Stimulated activated naive CD4-positive, alpha-beta T cell (primary cell): ENCODE results near the gene MRFAP1.
"Not testable (repeated sequence)": the region's sequence is repeated elsewhere in the genome, so short reads cannot be mapped to it uniquely, and the experiment has no call there.

Experiments
- DNase-seq, 6 experiments: peaks; one replicate each; lab custom pipeline; 2025; lab: John Stamatoyannopoulos, UW

MRFAP1 gene

DNA sequence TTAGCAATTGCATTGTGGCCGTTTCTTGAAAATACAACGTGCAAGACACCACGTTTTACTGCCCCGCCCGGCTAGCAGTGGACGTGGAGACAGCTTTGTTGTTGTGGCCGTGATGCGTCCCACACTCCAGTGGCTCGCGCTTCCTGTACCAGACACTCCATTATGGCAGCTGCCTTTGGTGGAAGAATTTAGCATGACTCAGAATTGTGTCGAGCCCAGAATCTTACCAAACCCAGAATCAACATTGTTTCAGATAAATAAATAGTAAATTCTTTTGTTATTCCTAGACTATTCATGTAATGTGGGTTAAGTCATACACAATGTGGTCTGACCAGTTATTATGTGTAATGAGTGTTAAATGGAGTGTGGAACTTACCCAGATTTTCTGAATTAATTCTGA is 27.9 kb downstream of the MRFAP1 start:
- DNase-seq, result no peak

DNA sequence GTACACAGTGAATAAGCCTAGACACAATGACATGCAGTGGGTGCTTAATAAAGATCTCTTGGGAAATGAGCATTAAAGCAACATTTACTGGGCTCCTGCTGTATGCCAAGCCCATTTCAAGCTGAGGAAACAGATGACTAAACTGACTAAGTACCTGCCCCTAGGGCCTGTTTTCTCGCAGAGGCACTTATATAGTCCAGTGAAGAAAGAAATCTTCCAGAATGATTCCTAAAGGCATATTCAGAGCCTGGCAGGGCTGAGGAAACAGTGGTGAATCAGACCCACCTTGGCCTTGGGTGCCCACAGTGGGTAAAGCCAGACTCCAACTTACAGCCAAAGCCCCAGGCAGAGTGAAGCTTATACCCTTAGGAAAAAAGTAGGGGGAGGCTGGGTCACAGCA is 31.2 kb downstream of the MRFAP1 start:
- DNase-seq, result no peak

GRCh38 chr4:6672131-6672530 is 31.6 kb downstream of the MRFAP1 start:
- no peak for DNase-seq

DNA sequence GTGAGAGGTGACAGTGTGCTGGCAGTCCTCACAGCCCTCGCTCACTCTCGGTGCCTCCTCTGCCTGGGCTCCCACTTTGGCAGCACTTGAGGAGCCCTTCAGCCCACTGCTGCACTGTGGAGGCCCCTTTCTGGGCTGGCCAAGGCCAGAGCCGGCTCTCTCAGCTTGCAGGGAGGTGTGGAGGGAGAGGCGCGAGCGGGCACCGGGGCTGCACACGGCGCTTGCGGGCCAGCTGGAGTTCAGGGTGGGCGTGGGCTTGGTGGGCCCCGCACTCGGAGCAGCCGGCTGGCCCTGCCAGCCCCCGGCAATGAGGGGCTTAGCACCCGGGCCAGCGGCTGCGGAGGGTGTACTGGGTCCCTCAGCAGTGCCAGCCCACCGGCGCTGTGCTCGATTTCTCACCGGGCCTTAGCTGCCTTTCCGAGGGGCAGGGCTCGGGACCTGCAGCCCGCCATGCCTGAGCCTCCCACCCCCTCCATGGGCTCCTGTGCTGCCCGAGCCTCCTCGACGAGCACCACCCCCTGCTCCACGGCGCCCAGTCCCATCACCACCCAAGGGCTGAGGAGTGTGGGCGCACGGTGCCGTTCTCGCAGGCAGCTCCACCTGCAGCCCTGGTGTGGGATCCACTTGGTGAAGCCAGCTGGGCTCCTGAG is 32.2 kb downstream of the MRFAP1 start:
- not testable (repeated sequence) for DNase-seq

DNA sequence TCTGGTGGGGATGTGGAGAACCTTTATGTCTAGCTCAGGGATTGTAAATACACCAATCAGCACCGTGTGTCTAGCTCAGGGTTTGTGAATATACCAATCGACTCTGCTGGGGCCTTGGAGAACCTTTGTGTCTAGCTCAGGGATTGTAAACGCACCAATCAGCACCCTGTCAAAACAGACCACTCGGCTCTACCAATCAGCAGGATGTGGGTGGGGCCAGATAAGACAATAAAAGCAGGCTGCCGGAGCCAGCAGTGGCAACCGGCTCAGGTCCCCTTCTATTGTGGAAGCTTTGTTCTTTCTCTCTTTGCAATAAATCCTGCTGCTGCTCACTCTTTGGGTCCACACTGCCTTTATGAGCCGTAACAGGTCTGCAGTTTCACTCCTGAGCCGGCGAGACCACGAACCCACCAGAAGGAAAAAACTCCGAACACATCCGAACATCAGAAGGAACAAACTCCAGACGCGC is 32.7 kb downstream of the MRFAP1 start:
- DNase-seq, result peak in 4 of 6 experiments; percentile 61 to 83 (median 66)

DNA sequence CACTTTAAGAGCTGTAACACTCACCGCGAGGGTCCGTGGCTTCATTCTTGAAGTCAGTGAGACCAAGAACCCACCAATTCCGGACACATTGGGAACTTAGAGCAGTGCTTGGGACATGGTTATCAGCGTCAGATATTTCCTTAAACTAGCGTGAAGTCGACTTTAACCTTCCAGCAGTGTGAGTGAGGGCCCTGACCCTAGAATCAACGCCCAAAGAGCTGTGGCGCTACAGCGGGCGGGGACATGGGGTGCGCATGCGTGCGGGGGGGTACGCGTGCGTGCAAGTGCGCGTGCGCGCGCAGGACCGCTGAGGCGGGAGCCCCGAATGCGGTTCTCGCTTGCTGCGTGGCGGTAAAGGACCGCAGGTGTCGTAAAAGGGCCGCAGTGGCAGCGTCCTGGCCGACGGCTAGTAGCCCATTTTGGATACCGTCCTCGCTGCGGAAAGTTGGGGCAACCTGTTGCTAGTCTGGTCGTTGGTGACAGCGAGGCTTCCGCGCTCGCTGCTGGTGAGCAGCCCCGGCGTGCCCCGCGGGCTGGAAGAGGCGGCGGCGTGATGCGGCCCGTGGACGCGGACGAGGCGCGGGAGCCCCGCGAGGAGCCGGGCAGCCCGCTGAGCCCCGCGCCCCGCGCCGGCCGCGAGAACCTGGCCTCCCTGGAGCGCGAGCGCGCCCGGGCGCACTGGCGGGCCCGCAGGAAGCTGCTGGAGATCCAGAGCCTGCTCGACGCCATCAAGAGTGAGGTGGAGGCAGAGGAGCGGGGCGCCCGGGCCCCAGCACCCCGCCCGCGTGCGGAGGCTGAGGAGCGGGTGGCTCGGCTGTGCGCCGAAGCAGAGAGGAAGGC is 33.4 kb downstream of the MRFAP1 start:
- DNase-seq, result peak; percentile 90 to 95 (median 93)

DNA sequence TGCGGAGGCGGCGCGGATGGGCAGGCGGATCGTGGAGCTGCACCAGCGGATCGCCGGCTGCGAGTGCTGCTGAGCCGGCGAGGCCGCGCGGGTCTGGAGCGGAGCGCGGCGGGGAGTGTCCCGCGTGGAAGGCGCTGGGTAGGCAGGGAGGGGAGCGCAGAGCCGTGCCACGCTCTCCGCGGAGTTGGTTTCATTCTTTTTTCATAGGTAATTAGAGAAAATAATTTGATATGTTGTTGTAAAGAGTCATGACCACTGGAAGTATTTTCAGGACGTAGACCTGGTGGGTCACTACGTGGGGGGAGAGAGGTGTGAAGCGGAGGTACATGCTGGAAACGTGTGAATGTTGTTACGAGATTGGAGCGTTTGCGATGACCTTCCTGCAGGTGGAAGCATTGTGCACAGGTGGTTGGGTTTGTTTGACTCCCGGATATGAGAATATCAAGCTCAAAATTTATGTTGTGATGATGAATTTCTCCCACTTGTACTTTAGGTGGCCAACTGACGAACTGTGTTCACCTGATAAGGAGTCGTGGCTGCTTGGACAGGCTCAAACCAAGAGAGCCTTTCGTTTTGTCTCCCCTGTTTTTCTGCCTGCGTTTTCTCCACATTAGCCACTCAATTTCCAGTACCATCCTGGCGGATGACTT is 34.1 kb downstream of the MRFAP1 start:
- peak; percentile 48 to 77 (median 64) for DNase-seq

- no peak for DNase-seq
These were observed 36.5 kb downstream of the MRFAP1 start for GRCh38 chr4:6676722-6677558.

DNA sequence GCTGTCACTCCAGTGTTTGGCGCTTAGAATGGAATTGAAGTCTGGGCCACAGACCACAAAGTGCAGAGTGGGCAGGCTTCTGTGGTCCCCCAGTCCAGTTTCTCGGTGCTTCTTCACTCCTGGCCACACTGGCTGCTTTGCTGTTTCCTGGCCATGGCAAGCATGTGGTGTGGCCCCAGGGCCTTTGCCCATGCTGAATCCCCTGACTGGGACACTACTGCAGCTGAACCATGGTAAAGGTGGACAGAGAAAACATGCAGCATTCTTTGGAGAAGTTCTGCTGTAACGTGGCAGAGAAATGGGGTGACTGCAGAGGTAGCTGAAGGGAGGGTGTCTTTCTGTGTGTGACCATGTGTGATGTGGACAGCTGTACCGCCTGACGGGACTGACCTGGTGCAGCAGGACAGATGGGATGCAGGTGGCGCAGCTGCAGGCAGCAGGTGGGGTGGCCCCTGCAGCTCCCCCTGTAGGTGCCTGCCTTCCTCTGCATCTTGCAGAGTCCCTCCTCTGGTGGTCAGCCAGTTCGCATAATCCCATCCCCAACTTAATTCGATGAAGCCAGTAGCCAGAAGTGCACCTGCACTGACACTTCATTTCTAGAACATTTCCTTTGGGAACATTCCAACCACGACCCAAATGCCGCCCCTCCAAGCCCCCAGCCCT is 40.0 kb downstream of the MRFAP1 start:
- DNase-seq, result no peak

GRCh38 chr4:6681191-6681590 is 40.7 kb downstream of the MRFAP1 start:
- DNase-seq, result no peak

DNA sequence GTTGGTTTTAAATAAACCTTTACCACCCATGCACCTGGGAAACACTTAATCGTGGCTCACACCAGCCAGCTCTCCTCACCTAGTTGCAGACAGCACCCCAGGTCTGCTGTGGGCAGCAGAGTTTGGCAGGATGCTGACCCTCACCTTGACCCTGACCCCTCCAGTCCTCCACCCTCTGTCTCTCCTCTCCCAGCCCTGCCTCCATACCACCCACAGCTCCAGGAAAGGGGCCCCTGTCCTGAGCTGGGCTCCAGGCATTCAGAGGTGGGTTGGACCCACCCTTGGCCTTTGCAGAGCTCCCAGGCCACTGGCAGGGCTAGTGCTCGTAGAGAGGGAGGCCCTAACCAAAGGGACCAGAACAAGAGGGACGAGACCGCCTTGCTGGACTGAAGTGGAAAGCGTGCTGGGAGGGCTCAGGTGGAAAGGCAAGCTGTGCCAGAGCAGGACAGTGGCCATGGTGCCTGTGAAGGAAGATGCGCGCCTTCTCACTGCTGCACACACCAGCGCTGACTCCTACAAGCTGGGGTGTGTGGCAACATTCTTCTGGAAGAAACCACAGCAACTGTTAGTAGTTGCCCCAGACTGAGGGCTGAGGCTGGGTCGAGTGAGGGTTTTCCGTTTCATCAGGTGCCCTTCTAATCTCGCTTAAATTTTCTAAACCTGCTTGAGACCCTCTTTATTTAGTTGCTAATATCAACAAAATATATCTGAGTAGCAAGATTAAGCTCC is 42.5 kb downstream of the MRFAP1 start:
- DNase-seq, result no peak

DNA sequence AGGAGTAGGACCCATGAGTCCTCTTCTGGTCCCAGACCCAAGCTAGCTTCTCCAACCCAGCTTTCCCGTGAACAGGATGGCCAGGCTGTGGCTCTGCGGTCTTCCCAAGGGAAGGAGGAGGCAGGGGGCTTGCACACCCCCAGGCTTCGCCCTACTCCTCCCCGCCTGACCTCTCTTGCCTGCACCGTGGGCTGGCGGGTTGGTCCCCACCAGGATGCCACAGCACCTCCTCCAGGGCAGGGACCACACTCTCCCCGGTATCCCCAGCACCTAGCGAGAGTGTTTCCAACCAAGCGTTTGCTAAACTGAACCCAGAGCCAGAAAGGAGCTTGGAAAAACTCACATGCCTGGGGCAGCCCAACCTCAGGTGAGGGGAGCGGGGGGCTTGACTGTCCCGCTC is 44.2 kb downstream of the MRFAP1 start:
- DNase-seq, result no peak

DNA sequence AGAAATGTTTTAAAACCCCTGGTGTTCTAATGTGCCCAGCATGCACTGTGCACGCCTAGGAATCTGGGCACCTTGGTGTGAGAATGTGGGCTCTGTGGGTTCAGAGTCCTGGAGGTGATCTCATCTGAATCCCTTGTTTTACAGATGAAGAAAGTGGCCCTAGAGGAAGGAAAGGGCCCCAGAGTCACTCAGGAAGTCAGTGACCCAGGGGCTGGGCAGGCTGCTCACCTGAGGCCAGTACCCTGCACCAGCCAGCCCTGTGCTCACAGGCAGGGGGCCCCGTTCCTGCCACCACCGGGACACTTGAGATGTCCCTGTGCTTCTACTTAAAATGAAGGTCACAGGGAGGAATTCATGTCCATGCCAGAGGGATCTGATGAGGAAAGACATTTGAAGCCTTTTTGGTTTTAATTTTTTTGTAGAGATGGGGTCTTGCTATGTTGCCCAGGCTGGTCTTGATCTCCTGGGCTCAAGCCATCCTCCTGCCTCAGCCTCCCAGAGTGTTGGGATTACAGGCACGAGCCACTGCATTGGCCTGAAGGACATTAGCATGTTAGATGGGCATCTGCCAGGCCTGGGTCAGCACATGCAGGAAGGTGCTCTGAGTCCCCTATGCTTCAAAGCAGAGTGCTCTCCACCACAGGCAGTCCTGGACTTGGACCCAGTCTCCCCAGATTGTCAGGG is 45.8 kb downstream of the MRFAP1 start:
- no peak for DNase-seq

DNA sequence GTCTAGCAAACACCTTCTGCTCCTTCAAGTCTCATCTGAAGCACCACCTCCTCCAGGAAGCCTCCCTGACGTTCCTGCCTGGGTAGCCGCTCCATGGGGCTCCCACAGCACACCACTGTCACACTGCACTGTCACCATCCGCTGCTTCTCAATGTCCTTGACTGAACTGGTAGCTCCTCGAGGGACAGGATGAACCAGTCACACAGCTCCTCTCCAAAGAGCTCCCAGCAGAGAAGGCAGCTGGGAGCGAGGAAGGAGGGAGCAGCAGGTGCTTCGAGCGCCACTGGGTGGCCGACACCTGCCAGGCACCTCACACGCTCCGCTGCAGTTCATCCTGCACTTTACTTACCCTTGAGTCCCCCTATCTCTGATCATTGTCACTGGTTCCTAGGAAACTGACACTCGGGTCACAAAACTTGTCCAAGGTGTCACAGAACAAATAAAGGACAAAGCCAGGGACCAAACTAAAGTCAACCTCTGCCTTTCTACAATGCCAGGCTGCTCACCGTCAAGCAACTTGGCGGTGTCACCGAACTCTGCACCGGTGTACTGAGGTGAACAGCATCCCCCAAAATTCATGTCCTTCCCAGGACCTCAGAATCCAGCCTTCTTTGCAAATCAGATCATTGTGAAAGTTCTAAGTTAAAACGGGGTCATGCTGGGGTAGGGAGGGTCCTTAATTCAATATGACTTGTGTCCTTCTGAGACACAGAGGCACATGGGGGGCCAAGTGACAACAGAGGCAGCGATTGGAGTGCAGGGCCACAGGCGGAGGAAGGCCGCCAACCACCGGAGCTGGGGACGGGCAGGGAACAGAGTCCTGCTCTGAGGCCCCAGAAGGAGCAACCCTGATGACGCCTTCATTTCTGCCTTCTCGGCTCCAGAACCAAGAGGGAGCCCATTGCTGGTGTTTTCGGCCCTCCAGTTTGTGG is 47.7 kb downstream of the MRFAP1 start:
- DNase-seq, result no peak

DNA sequence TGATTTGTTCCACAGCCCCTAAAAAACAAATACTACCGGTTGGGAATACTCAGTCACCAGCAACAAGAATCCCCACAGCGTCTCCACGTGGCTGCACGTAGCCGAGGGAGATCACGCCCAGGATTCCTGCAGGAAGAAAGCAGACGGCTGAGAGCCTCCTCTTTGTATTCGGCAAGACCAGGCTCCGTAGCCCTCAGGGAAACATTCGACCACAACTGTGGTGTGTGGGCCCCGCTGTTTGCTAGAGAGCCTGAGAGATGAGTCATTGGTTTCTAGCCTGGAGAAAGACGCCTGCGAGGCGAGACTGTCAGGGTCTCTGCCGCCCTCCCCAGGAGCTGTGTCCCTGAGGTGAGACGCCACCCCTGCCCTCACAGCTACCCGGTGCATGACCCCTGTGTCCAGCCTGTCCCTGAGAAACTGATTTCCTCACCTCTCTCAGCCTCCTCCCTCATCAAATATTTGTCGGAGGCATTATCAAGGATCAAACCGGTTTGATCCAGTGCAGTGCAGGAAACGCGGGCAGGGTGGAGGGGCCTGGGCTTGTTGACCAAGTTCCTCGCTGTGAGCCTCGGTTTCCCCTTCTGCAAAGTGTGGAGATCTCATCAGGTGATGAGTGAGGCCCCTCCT is 48.5 kb downstream of the MRFAP1 start:
- DNase-seq, result peak in 3 of 6 experiments; percentile 16 to 30 (median 17)

DNA sequence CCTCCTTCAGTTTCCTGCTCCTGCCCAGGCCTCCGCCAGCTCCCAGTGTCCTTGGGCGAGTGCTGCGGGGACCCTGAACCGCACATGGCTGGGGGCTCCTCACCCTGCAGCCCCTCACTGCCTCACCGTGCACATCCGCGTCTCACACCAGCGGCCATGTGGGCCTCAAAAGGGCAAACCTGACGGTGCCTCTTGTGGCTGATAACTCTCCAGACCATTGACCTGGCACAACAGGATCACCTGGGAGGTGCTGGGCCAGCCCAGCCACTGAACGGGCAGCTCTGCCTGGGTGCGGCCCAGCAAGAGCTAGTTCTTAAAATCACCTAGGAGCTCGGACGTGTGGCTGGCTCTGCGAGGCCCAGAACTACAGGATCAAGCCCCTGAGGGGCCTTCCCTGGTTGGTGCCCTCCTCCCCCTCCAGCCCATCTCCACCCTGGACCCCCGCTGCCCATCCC is 49.0 kb downstream of the MRFAP1 start:
- DNase-seq, result no peak
